HG03025 (cell line): ENCODE measurements around the gene STAG1.
"Not testable (repeated sequence)": the region's sequence is repeated elsewhere in the genome, so short reads cannot be mapped to it uniquely, and the experiment has no call there.

Experiments
- ATAC-seq: cut with Tn5 transposase; IDR thresholded peaks from one replicate; pipeline ENCODE4 v1.9.1; 2021; ENCODE audit warnings: mild to moderate bottlenecking, moderate library complexity; ENCODE audit not compliant: unreplicated experiment, low FRiP score

The STAG1 gene

GRCh38 chr3:136709775-136710174, 42.4 kb downstream of the STAG1 start:
- ATAC-seq = not testable (repeated sequence)

DNA sequence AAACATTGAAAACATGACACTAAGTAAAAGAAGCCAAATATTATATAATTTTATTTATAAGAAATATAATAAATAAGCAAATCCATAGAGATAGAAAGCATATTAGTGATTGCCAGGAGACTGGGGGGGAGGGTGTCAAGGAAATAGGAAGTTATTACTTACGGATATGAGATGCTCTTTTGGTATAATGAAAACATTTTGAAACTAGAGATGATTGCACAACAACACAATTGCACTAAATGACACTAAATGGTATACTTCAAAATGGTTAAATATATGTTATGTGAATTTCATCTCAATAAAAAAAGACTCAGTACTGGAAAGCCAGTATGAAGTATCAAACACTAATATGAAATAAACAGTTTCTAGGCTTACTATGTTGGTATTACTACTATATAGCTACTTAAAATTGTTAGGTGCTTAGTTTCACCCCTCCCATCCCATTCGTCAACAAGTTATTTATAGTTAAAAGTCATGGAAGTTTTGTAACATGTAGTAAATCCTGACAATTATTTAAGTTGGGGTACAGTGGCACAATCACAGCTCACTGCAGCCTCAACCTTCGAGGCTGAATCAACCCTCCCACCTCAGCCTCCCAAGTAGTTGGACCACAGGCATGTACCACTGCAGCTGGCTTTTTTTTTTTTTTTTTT, 43.7 kb downstream of the STAG1 start:
- no peak for ATAC-seq

GRCh38 chr3:136703429-136703828, 48.7 kb downstream of the STAG1 start:
- ATAC-seq = no peak

DNA sequence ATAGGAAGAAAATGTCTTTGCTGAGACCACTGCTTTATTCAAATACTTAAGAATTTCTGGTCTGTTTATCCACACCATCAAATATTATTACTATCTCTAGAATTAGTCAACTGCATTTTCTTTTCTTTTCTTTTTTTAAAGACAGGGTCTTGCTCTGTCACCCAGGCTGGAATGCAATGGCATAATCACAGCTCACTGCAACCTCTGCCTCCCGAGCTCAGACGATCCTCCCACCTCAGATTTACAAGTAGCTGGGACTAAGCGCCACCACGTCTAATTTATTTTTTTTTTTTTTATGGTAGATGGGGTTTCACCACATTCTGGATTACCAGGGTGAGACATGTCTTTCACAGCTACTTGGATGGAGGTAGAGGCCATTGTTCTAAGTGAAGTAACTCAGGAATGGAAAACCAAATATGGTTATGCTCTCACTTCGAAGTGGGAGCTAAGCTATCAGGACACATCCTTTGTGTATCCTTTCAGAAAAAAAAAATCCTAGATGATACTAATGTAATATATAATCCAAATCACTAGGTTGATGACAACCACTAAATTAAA, 52.8 kb downstream of the STAG1 start:
- ATAC-seq = no peak

DNA sequence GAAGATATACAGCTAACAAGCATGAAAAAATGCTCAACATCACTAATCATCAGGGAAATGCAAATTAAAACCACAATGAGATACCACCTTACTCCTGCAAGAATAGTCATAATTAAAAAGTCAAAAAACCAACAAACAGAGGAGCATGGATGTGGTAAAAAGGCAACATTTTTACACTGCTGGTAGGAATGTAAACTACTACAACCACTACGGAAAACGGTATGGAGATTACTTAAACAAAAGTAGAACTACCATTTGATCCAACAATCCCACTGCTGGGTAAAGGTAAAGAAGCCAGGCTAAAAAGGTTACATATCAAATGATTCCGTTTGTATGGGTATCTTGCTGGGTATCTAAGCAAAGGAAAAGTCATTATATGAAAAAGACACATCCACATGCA, 53.8 kb downstream of the STAG1 start:
- ATAC-seq = no peak

DNA sequence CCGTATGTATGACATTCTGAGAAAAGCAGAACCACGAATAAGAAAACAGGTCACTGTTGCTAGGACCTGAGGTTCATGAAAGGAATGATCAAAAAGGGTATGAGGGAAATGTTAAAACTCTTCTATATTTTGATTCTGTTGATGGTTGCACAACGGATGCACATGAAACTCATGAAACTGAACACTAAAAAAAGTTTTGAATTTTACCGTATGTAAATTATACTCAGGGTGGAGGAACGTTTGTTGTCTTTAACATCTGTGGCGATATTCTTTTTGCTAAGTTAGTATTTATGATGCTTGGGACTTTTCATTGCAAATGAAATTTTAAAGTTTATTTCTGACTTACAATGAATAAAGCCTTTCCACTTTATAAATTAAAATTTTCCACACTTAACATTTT, 55.4 kb downstream of the STAG1 start:
- no peak for ATAC-seq

DNA sequence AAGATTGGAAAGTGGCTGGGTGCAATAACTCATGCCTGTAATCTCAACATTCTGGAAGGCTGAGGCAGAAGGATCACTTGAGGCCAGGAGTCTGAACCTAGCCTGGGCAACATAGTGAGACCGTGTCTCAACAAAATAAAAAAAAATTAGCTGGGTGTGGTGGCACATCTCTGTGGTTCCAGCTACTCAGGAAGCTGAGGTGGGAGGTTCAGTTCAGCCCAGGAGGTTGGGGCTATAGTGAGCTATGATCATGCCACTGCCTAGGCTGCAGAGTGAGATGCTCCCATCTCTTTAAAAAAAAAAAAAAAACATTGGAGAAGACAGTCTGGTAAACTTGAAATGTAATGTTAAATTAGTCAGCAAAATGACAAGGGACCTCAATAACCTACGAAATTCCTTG, 57.9 kb downstream of the STAG1 start:
- no peak for ATAC-seq

GRCh38 chr3:136690599-136690998, 61.6 kb downstream of the STAG1 start:
- ATAC-seq = no peak

GRCh38 chr3:136685882-136686281, 66.3 kb downstream of the STAG1 start:
- no peak for ATAC-seq

DNA sequence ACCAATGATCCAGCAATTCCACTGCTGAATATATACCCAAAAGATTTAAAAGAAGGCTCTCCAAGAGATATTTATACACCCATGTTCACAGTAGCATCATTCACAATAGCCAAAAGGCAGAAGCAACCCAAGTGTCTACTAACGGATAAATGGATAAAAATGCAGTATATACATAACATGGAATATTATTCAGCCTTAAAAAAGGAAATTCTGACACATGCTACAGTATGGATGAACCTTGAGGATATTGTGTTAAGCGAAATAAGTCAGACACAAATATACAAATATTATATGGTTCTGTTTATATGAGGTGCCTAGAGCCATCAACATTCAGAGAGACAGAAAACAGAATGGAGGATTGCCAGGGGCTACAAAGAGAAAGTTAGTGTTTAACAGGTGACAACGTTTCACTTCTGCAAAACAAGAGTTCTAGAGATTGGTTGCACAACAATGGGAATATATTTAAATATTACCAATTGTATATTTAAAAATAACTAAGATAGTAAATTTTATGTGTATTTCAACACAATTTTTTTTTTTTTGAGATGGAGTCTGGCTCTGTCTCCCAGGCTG, 69.4 kb downstream of the STAG1 start:
- ATAC-seq = no peak

- no peak for ATAC-seq
These were observed 73.2 kb downstream of the STAG1 start for GRCh38 chr3:136678981-136679380.

DNA sequence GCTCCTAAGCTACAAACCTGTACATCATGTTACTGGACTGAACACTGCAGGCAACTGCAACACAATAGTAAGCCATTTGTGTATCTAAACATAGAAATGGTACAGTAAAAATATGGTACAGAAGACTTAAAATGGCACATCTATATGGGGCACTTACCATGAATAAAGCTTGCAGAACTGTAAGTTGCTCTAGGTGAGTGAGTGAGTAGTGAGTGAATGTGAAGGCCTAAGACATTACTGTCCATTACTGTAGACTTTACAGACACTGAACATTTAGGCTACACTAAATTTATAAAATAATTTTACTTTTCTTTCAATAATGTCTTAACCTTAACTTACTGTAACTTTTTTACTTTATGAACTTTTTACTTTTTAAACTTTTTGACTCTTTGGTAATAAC, 76.2 kb downstream of the STAG1 start:
- no peak for ATAC-seq

DNA sequence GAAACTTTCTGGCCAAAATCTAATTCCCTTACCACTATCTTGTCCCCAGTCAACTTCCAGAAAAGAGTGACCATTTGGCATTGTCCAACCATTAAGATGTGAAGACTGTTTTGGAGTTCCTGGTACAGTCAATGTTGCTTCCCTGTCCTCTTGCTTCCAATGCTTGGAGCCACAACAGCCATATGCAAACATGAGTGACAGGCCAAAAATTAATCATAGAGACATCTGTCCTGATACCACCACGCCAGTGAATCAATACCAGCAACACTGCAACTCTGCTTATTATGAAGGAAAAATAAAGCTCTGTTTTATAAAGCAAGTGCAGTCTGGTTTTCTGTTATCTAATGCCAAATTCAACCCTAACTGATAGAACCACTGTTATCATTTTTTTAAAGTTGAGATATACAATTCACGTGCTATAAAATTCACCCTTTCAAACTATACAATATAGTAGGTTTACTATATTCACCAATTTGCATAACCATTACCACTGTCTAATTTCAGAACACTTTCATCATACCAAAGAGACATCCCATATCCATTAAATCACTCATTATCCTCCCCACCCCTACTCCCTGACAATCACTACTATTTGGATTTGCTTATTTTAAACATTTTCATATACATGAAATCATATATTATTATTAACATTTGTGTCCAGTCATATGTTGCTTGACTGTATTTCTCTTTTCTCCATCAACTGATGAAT, 76.9 kb downstream of the STAG1 start:
- ATAC-seq = no peak

DNA sequence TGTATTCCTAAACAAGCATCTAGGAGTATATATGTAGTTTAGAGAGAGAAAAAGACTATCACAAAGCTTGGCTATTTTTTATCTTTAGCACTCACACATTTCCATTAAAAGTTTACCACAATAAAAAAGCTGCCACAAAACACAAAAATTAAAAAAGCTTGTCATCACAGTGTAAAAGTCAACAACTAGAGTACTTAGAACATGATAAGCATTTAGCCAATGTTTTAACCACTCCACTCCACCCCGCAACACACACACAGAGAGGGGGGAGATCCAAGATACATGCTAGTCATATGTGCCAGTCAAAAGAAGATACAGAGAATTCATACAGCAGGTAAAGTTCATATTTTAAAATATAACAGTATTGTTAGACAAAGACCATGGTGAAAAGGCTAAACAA, 79.7 kb downstream of the STAG1 start:
- no peak for ATAC-seq

GRCh38 chr3:136671921-136672320, 80.3 kb downstream of the STAG1 start:
- no peak for ATAC-seq

GRCh38 chr3:136670166-136670565, 82.0 kb downstream of the STAG1 start:
- ATAC-seq = no peak

DNA sequence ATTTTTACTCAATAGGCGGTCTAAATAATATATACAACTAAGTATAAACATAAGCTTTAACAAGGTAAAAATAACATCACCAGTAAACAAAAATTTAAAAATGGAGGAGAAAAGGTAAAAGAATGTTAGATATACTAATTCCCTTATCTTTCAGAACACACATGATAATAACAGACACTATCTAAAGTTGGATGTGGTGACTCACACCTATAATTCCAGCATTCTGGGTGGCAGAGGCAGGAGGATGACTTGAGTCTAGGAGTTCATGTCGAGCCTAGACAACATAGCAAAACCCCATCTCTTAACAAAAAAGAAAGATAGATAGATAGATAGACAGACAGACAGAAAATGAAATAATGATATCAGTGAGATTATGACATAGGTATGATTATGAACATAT, 85.1 kb downstream of the STAG1 start:
- no peak for ATAC-seq

DNA sequence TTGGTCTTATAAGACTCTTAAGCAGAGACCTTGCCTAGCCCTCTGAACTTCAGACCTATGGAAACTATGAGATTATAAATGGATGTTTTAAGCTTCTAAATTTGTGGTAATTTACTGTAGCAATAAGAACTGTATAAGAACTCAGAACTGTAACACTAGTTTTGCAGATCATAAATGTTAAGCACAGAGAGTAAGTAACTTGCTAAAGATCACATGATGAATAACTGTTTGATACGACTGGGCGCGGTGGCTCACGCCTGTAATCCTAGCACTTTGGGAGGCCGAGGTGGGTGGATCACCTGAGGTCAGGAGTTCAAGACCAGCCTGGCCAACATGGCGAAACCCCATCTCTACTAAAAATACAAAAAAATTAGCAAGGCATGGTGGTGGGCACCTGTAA, 85.9 kb downstream of the STAG1 start:
- ATAC-seq = not testable (repeated sequence)

DNA sequence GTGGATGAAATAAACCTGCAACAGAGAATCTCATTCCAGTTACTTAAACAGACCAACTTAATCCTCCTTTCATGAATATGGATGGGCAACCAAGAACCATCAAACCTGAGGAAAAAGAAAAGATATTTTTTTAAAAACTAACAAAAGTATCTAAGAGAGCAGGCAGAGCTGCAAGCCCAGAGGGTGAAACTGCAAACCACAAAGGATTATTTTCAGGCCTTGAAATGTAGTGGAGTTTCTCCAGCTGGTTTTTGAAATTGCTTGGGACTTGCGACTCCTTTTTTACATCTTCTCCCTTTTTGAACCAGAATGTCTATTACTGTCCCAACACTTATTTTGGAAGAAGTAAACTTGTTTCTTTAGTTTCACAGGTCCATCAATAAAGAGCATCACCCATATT, 87.4 kb downstream of the STAG1 start:
- no peak for ATAC-seq

DNA sequence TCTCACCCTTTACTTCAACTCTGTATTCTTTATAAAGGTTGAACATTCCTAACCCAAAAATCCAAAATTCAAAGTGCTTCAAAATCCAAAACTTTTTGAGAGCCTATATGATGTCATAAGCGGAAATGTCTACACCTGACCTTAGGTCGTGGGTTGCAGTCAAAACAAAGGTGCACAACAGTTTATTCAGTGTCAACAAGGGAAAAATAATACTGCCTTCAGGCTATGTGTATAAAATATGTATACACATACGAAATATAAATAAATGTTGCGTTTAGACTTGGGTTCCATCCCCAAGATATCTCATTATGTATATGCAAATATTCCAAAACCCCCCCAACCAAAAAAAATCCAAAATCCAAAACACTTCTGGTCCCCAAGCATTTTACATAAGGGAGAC, 90.9 kb downstream of the STAG1 start:
- no peak for ATAC-seq

DNA sequence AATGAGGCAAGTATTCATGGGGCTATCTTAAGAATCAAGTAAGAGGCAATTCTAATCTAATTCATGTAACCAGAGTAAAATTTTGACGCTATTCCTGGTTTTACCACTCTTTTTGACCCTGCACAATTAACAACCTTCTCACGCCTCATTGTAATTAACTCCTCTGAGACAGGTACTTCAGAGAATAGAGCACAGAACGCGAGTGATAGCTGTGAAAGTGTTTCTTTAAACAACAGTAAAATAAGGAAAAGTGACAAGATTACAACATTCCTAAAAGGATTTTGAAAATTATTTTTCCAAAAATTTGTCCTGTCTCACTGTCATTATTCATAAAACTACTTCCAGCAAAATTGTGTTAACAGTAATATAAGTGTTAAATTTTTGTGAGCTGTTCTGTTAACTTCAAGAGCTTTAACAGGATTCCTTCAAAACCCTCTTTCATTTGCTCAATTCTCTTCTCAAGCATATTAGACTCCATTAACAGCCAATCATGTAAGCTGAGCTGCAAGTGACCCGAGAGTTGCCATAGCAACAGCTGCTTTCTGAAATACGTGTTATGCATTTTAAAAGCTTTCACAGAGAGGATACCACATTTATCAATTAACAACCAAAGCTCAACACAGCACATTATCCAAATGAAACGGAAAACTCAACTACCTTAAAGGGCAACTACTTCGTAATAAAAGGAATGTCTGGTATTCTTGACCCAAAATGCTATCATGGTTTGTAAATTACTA, 93.1 kb downstream of the STAG1 start:
- ATAC-seq = no peak
